HUES64 (cell line): ENCODE measurements around the gene TOLLIP. TPM values are rescaled to one million over a fixed set of nuclear protein-coding genes. Genes with fewer than 3 reads are reported as not detected.
"Not testable (repeated sequence)": the region's sequence is repeated elsewhere in the genome, so short reads cannot be mapped to it uniquely, and the experiment has no call there.

ENCODE experiments used
- H3K27ac ChIP-seq: 2 replicates; pipeline ENCODE4 v1.7.0; 2013; ENCODE audit warnings: low read depth, low read length, inconsistent platforms
- H3K27me3 ChIP-seq: 2 replicates; pipeline ENCODE4 v1.6.1; 2013; ENCODE audit warnings: mild to moderate bottlenecking, low read length; ENCODE audit not compliant: insufficient read depth
- H3K36me3 ChIP-seq: 2 replicates; pipeline ENCODE4 v1.6.1; 2013; ENCODE audit warnings: mild to moderate bottlenecking, low read length; ENCODE audit not compliant: insufficient read depth
- H3K4me1 ChIP-seq: 2 replicates; pipeline ENCODE4 v1.6.1; 2013; ENCODE audit warnings: mild to moderate bottlenecking, low read length, moderate library complexity; ENCODE audit not compliant: insufficient read depth
- H3K4me3 ChIP-seq: 2 replicates; pipeline ENCODE4 v1.5.1; 2013; ENCODE audit warnings: mild to moderate bottlenecking, low read length, moderate library complexity
- H3K9ac ChIP-seq: 2 replicates; pipeline ENCODE4 v1.6.1; 2013; ENCODE audit warnings: mild to moderate bottlenecking, low read depth, low read length
- H3K9me3 ChIP-seq: 2 replicates; pipeline ENCODE4 v1.6.1; 2013; ENCODE audit warnings: low read depth, low read length; ENCODE audit not compliant: insufficient read depth
- WGBS: fragments of 150-250, 120-280 bp; methylation state at CpG from one replicate; pipeline ENCODE4 v1.1.7; 2013; ENCODE audit warnings: missing lambda C conversion rate; 5-methylcytosine and 5-hydroxymethylcytosine counted together
- polyA plus RNA-seq, 2 experiments: library from polyadenylated mRNA; stranded (reverse); fragments of 50-300 nt; gene quantifications; one replicate each; pipeline ENCODE4 v1.2.3, GENCODE V29; 2013

Gene TOLLIP
- polyA plus RNA-seq (2013, experiment 1 of 2), result 15.2 TPM
- polyA plus RNA-seq (2013, experiment 2 of 2), result 16.4 TPM

DNA sequence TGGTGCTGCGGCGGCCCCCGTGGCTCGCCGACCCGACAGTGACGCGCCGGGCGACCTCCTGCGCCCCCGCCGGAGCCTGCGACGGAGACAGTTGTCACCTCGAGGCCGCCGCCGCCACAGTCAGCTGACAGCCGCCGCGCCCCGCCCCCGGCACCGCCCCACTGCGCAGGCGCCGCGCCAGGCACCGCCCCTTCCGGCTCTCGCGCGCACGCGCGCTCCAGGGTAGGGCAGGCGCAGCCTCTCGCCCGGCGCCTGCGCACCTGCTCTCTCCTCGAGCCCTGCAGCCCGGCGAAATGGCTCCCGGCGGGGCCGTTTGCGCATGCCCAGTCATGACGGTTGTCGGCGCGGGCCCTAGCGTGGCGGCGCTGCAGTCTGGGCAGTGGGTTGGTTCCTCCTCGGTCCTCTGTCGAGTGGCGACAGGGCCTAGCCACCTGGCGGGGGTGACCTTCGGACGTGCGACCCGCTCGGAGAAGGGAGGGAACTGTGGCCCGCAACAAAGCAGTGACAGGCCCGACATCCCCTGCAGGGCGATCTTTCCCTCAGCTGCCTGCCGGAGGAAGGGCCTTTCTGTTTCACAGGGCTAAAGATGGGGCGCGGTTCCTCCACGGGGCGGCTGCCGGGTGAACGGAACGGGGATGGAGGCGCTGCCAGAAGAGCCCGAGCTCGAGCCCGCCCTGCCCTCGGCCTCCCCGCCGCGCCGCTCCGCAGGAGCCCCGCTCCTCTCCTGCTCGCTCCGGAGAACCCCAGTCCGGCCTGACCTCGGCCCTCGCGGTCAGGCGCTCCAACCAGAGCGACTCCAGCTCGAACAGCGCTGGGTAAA, at the start of gene TOLLIP:
TOLLIP (minus strand) TSS at position 135 of the 820 bp plus-strand sequence; CDS start at position 1, 134 bp downstream.
- Histone ChIP-seq H3K9me3 (peaks cover 13% of the 10 kb centered on the region; the same call in 1 of the 2 replicates), H3K4me3 (peak within 1 kb of the TSS; percentile 64), H3K27me3 (no peaks in the 10 kb centered on the region), H3K4me1 (peaks cover 5% of the 10 kb centered on the region; the same call in 1 of the 2 replicates), H3K9ac (peak within 1 kb of the TSS; percentile 80), H3K36me3 (peaks cover 4% of the 10 kb centered on the region; the same call in 1 of the 2 replicates), H3K27ac (peak within 1 kb of the TSS; percentile 72)
- 2% methylated on average over 97 of the region's 97 CpGs for WGBS

DNA sequence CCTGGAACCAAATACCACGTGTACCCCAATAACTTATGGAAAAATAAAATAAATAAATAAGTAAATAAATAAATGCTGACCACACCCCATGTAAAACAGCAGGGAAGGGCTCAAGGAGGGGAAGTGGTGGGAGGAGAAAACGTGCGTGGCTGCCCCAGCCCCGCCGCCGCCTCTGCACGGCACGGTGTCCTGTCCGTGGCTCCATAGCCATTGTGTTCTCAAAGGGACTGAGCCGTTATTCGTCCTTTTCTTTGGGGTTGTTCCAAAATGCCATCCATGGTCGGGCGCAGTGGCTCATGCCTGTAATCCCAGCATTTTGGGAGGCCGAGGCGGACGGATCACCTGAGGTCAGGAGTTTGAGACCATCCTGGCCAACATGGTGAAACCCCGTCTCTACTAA, 49.5 kb upstream of the TOLLIP start:
- not testable (repeated sequence) for H3K36me3 ChIP-seq, H3K4me1 ChIP-seq, H3K9ac ChIP-seq, H3K27me3 ChIP-seq, H3K27ac ChIP-seq, H3K4me3 ChIP-seq
- H3K9me3 ChIP-seq, result peaks cover 15% of the 10 kb centered on the region; the same call in 1 of the 2 replicates
- 95% methylated on average over 16 of the region's 17 CpGs for WGBS

DNA sequence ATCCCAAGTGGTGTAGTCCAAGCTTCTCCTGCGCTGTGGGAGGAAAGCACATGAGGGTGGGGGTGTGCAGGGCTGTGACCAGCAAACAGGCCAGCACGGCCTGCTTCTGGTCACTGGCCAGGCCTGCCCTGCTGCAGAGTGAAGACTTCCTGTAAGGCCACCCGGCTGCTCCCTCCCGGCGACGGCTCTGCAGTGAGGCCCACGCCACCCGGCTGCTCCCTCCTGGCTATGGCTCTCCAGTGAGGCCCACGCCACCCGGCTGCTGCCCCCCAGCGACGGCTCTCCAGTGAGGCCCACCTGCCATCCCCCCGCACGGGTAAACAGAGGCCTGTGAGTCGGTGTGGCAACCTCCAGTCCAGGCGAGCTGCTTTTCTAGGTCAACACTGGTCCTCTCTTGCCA, 48.9 kb upstream of the TOLLIP start:
- Histone ChIP-seq H3K4me3 (no peak overlapping the region), H3K27me3 (no peaks in the 10 kb centered on the region), H3K9ac (no peak overlapping the region), H3K9me3 (0 out of 2 replicates have a peak, but pooled peaks cover 9% of the 10 kb centered on the region), H3K36me3 (no peaks in the 10 kb centered on the region), H3K4me1 (no peaks in the 10 kb centered on the region), H3K27ac (no peak overlapping the region)
- 90% methylated on average over 16 of the region's 16 CpGs for WGBS

DNA sequence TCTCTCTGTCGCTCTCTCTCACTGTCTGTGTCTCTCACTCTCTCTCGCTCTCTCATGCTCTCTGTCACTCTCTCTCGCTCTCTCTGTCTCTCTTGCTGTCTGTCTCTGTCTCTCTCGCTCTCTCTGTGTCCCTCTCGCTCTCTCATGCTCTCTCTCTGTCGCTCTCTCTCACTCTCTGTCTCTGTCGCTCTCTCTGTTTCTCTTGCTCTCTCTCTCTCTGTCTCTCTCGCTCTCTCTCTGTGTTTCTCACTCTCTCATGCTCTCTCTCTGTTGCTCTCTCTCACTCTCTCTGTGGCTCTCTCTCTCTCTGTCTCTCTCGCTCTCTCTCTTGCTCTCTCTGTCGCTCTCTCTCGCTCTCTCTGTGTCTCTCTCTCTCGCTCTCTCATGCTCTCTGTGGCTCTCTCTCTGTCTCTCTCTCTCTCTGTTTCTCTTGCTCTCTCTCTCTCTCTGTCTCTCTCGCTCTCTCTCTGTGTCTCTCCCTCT, 47.1 kb upstream of the TOLLIP start:
- WGBS, result 89% methylated on average over 13 of the region's 13 CpGs
- Histone ChIP-seq H3K27me3 (no peaks in the 10 kb centered on the region), H3K36me3 (no peaks in the 10 kb centered on the region), H3K4me1 (no peaks in the 10 kb centered on the region), H3K9ac (no peak overlapping the region), H3K4me3 (no peak overlapping the region), H3K27ac (no peak overlapping the region), H3K9me3 (no peaks in the 10 kb centered on the region)

DNA sequence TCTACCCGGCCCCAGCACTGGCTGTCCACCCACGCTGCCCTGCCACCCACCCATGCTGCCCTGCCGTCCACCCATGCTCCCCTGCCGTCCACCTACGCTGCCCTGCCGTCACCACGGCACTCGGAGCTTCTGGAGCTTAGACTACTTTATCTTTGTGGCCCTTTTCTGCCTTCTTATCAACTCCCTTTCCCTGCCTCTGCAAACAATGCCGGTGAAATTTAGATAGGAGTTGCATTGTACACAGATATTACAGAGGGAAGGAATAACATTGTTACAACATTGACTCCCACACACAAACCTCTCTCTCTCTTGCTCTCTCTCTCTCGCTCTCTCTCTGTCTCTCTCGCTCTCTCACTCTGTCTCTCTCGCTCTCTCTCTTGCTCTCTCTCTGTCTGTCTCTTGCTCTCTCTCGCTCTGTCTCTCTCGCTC, 46.6 kb upstream of the TOLLIP start:
- Histone ChIP-seq H3K27ac (no peak overlapping the region), H3K9ac (no peak overlapping the region), H3K9me3 (no peaks in the 10 kb centered on the region), H3K36me3 (no peaks in the 10 kb centered on the region), H3K4me3 (no peak overlapping the region), H3K27me3 (no peaks in the 10 kb centered on the region), H3K4me1 (no peaks in the 10 kb centered on the region)
- WGBS, result 88% methylated on average over 13 of the region's 14 CpGs

DNA sequence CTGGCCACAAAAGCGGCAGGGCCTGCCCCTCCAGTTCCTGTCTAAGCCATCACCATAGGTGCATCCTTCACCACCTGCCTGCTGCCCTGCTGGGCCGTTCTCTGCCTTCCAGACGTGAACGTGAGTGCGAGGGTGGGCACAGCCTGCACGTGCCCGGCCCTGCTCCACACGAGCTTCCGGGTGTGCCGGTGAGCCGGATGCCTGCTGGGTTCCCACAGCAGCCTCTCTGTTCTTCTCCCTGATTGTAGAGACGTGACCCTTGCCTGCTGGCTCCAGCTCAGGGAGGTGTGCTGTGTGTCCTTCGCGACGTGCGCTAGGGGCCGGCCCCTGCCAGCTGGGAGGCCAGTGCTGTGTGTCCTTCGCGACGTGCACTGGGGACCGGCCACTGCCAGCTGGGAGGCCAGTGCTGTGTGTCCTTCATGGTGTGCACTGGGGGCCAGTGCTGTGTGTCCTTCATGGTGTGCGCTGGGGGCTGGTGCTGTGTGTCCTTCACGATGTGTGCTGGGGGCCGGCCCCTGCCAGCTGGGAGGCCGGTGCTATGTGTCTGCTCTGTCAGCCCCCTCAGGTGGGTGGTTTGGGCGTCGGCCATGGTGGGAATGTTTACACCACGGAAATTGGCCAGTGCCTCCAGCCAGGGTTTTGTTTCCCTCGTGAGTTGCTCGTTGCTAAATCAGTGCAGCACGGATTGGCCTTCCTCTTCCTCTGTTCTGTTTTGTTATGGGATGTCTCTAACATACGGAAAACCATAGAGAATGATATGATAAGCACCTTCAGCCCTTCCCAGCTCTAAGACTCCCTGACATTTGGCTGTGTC, 44.9 kb upstream of the TOLLIP start:
- Histone ChIP-seq H3K4me1 (no peaks in the 10 kb centered on the region), H3K9ac (no peak overlapping the region), H3K27ac (no peak overlapping the region), H3K9me3 (no peaks in the 10 kb centered on the region), H3K27me3 (no peaks in the 10 kb centered on the region), H3K36me3 (no peaks in the 10 kb centered on the region), H3K4me3 (no peak overlapping the region)
- whole genome bisulfite sequencing, result 91% methylated on average over 32 of the region's 32 CpGs

DNA sequence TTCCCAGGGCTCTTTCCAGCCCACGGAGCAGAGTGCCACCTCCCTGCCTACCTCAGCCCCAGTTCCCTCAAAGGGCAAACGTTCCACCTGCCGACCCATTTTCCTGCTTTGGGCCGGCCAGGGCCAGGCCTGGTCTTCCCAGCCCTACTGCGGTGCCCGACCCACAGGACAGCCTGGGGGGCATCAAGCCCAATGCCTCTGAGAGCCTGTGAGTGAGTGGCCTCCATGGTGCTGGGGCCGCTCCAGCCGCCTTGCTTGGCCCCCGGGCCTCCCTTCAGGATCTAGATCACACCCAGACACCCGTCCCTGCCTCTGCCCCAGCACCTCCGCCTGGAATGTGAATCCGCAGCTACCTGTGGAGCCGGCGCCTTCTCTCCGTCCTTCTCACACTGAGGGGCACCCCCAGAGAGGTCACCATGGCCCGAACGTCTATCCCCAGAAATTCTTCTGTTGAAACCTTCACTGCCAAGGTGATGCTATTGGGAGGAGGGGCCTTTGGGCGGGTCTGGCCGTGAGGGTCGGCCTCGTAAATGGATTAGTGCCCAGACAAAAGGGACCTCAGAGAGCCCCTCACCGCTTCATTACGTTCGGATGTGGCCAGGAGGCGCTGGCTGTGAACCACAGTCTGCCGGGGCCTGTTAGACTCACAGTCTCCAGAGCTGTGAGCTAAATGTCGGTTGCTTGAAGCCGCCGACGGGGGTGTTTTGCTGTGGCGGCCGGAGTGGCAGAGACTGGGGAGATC, 44.1 kb upstream of the TOLLIP start:
- 78% methylated on average over 32 of the region's 32 CpGs for WGBS
- H3K4me1 ChIP-seq, result no peaks in the 10 kb centered on the region

DNA sequence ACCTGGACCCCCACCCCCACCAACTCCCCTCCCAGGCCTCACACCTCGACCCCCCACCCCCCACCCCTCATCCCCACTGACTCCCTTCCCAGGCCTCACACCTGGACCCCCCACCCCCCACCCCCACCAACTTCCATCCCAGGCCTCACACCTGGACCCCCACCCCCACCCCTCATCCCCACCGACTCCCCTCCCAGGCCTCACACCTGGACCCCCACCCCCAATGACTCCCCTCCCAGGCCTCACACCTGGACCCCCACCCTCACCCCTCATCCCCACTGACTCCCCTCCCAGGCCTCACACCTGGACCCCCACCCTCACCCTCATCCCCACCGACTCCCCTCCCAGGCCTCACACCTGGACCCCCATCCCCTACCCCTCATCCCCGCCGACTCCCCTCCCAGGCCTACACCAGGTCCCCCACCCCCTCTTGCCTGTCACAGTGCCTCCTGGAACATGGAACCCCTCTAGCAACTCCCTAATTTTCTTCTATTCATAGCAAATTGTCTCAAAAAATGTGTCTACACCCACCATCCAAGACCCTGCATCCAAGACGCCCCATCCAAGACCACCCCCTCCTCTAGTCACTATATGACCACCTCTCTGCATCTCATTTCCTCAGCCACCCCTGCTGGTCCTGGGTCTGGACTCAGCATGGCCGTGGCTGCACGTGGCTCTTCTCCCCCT, 43.4 kb upstream of the TOLLIP start:
- no peaks in the 10 kb centered on the region for H3K36me3 ChIP-seq
- no peaks in the 10 kb centered on the region for H3K4me1 ChIP-seq
- H3K9ac ChIP-seq, result no peak overlapping the region
- H3K9me3 ChIP-seq, result no peaks in the 10 kb centered on the region
- no peak overlapping the region for H3K27ac ChIP-seq
- H3K27me3 ChIP-seq, result no peaks in the 10 kb centered on the region
- H3K4me3 ChIP-seq, result no peak overlapping the region
- WGBS, result 88% methylated on average over 6 of the region's 8 CpGs

More for the DNA sequence above, 44.1 kb upstream of the TOLLIP start:
- Histone ChIP-seq H3K36me3 (no peaks in the 10 kb centered on the region), H3K4me3 (no peak overlapping the region), H3K9ac (no peak overlapping the region), H3K9me3 (no peaks in the 10 kb centered on the region), H3K27me3 (no peaks in the 10 kb centered on the region), H3K27ac (no peak overlapping the region)

DNA sequence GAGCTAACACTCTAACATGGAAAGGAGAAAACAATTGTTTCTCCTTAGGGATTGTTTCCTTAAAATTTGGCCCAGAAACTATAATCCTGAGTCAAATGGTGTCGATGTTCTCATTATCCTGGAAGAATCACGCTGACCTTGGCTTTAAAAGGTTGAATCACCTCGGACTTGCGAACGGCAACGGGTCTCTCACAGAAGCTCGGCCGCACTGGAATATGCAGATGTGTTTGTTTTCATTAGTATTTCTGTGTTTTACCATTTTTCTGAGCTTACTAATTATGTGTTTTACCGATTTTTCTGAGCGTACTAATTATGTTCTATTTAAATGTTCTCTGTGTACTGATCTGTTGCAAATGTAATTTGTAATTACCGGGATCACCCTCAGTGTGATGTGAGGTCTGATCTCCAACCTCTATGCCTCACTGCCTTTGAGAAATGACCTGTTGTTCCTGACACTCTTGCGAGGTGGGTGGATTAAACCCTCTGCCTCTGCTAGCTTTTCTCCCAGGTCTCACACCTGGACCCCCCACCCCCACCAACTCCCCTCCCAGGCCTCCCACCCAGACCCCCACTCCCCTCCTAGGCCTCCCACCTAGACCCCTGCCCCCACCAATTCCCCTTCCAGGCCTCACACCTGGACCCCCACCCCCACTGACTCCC, 42.0 kb upstream of the TOLLIP start:
- no peak overlapping the region; the same call in 1 of the 2 replicates for H3K9ac ChIP-seq
- H3K4me1 ChIP-seq, result no peaks in the 10 kb centered on the region
- no peaks in the 10 kb centered on the region for H3K36me3 ChIP-seq
- WGBS, result 60% methylated on average over 12 of the region's 12 CpGs
- no peak overlapping the region for H3K4me3 ChIP-seq
- H3K27ac ChIP-seq, result no peak overlapping the region; the same call in 1 of the 2 replicates
- H3K27me3 ChIP-seq, result no peaks in the 10 kb centered on the region
- no peaks in the 10 kb centered on the region for H3K9me3 ChIP-seq
